ENCODE results near the gene CDC6.
"Not testable (repeated sequence)": the region's sequence is repeated elsewhere in the genome, so short reads cannot be mapped to it uniquely, and the experiment has no call there.

CDC6 gene

DNA sequence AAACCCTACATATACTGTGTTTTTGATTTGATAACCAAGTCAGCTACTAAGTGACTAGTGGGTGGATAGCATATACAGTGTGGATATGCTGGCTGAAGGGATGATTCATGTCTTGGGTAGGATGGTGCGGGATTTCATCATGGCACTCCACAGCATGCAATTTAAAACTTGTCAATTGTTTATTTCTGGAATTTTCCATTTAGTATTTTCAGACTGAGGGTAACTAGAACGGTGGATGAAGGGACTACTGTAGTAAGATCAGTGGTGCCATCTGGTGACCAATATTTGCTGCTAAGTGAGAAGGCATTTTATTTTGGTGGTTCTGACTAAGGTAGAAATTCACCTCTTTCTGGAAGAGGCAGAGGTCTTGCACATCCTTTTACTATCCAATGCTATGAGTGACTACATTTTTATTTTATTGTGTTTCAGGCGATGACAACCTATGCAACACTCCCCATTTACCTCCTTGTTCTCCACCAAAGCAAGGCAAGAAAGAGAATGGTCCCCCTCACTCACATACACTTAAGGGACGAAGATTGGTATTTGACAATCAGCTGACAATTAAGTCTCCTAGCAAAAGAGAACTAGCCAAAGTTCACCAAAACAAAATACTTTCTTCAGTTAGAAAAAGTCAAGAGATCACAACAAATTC lies 3.1 kb downstream of the CDC6 start:
- peak; percentile 61 for DNase-seq

DNA sequence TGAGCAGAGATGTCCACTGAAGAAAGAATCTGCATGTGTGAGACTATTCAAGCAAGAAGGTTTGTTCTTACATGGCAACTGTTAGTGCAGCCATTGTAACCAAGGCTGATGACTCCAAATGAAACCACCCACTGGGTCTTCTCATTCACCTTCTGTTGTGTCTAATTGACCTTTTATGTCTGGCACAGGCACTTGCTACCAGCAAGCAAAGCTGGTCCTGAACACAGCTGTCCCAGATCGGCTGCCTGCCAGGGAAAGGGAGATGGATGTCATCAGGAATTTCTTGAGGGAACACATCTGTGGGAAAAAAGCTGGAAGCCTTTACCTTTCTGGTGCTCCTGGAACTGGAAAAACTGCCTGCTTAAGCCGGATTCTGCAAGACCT lies 3.6 kb downstream of the CDC6 start:
- DNase-seq, result no peak

DNA sequence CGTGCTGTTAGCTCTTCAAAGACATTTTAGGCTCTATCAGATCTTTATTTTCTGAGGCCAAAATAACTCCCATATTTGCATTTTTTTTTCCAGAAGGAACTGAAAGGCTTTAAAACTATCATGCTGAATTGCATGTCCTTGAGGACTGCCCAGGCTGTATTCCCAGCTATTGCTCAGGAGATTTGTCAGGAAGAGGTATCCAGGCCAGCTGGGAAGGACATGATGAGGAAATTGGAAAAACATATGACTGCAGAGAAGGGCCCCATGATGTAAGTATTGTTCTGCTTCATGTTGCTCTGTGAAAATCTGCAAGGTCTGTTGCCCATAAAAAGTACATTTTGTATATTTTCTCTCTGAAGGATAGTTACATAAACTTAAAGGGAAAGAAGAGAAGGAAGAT lies 5.7 kb downstream of the CDC6 start:
- no peak for DNase-seq

DNA sequence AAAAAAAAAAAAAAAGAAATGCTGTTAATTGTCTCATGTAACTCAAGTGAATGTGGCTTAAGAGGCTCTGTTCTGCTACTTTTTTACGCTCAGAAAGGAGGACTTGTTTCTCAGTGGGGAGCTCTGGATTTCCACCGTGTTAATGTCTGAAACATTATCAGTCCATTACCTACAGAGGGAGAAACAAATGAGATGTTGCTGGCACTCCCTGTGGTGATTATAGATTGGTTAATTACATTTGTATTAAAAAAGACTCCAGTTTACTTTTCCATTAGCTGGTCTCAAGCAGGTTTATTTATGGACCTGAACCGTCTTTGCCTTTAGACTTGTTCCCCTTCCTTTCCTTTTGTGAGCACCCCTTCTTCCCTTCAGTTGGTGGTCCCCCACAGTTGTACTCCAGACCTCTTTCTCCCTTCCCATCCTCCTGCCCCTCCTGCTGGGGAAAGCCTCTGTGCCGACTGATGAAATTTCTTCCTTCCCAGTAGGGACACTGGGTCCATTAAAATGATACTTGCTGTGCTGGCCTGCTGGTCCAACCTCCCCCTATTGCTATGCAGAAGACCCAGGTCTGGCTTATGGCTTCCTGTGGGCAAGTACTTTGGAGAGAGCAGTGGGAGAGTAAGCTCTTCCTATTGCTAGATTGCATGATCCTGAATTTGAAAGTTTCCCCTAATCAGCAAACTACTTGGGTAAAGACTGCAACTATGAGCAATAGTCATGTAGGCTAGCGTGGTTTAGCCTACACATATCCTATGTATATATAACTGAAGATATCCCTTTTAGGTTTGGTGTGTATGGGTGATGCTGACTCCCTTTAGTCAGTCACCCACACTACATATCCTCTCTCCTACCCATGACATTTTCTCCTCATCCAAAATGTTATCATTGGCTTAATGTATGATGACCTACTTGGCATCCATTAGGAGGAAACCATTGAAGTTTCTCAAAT lies 8.1 kb downstream of the CDC6 start:
- peak; percentile 19 for DNase-seq

DNA sequence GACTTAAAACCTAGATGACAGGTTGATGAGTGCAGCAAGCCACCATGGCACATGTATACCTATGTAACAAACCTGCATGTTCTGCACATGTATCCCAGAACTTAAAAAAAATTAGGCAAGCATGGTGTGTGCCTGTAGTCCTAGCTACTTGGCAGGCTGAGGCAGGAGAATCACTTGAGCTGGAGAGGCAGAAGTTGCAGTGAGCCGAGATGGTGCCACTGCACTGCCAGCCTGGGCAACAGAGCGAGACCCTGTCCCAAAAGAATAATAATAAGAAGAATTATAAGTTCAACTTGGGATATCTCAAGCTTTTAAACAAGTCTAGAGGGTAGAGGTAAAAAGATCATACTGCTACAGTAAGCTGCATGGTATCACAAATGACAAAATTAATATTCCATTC lies 9.8 kb downstream of the CDC6 start:
- peak; percentile 25 for DNase-seq

DNA sequence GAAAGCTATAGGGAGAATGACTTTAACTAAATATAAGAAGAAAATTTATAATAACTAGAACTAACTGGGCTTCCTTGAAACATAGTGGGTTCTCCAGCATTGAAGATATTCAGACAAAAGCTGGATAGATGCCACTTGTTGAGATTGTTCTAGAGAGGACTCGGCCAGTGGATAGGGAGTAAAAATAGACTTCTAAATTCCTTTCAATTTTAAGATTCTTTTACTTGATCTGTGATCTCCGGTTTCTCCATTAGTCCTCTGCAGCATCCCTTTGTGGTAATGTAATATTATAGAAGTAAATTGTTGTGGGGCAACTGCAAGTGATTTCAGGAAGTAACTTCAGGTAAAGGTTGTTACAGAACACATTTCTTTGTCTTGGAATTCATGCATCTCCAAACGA lies 11.0 kb downstream of the CDC6 start:
- no peak for DNase-seq

DNA sequence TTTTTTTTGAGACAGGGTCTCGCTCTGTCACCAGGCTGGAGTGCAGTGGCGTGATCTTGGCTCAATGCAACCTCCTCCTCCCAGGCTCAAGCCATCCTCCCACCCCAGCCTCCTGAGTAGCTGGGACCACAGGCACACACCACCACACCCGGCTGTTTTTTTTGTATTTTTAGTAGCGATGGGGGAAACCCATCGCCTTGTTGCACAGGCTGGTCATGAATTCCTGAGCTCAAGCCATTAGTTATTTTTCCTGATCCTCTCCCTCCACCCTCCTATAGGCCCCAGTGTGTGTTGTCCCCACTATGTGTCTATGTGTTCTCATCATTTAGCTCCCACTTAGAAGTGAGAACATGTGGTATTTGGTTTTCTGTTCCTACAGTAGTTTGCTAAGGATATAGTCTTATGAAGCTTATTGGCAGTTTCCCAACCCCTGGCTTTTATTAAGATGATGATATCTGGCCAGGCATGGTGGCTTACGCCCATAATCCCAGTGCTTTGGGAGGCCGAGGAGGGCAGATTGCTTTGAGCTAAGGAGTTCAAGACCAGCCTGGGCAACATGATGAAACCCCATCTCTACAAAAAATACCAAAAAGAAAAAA lies 11.6 kb downstream of the CDC6 start:
- DNase-seq, result peak; percentile 24

DNA sequence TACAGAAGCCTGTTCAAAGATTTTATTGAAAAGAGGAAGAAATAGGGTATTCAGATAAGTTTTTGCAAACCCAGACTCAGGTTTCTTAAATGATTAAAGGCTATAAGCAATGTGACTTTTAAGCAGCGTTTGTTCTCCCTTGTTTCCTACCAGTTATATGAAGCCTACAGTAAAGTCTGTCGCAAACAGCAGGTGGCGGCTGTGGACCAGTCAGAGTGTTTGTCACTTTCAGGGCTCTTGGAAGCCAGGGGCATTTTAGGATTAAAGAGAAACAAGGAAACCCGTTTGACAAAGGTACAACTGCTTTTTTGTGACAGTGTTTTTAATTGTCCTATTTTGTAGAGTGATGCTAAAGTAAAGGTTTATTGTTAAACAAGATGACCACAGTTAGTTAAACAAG lies 13.6 kb downstream of the CDC6 start:
- peak; percentile 60 for DNase-seq

DNA sequence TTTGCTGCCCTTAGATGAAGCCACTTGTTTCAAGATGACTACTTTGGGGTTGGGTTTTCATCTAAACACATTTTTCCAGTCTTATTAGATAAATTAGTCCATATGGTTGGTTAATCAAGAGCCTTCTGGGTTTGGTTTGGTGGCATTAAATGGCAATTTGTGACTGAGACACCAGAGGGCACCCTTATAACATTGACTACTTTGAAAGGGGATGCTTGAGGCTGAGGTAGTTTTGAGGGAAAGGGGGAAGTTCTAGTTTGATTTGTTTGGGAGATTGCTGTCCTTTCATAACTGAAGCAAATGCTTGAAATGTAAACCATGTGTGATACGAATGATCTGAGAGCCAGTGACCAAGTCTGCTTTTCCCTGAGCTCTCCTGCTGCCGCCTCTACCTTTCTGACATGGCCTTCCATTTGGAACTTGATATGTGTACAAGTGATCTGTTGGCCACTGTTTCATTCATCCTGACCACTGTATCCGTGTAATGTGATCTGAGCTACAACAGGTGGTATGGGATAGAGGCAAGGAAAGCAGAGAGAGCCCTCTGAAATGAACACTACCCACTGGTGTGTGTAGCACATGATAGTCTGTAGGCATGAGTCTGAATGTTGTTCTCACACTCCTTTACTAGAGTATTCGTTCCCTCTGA lies 15.5 kb downstream of the CDC6 start:
- peak; percentile 70 for DNase-seq

DNA sequence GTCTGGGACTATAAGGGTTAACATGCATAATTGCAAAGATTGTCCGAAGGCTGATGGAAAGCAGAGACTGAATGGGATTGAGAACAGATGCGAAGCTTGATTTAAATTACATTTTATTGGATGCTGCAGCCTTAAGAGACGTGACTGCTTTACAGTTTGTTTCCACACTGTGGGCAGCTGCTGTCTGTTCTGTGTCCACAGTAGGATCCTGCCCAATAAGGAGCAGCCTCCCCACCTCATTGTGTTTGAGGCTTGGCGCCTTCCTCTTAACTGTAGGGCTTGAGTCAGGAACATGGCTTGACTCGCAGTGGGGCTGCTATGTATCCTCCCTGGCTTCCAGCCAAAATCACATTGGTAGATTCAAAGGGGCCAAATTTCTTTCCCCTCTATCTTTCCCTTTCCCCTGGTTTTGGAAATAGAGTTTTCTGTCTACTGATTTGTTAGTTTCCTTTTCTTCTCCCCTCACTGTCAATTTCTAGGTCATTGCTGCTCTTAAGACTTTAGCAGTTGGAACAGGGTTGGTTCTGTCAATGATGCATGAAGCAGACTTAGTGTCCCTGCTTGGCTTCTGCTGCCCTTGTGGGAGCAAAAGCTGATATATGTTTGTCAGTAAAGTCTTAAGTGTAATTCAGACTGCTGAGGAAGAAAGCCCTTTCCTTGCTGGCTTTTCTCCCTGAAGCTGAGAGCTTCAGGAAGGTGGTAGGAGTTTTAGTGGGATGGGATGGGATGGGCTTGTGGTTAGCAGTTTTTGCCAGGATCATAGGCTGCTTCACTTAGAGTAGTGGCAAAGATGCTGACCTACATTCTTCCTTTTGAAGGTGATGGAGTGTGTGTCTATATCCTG lies 16.3 kb downstream of the CDC6 start:
- DNase-seq, result no peak

DNA sequence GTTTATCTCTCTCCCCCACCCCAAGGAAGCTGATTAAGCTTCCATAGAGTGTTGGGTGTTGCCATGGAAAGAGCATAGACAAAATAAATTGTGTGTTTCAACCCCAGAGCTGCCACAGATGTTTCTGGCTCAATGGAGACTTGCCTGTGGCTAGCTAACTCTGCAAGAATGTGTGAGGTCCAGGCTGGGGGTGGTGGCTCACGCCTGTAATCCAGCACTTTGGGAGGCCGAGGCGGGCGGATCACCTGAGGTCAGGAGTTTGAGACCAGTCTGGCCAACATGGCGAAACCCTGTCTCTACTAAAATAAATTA lies 16.8 kb downstream of the CDC6 start:
- not testable (repeated sequence) for DNase-seq

DNA sequence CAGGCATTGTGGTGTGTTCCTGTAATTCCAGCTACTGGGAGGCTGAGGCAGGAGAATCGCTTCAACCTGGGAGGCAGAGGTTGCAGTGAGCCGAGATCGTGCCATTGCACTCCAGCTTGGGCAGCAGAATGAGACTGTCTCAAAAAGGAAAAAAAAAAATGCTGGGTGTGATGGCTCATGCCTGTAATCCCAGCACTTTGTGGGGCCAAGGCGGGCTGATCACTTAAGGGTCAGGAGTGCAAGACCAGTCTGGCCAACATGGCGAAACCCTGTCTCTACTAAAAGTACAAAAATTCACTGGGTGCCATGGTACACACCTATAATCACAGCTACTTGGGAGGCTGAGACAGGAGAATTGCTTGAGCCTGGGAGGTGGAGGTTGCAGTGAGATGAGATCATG lies 17.2 kb downstream of the CDC6 start:
- peak; percentile 49 for DNase-seq

DNA sequence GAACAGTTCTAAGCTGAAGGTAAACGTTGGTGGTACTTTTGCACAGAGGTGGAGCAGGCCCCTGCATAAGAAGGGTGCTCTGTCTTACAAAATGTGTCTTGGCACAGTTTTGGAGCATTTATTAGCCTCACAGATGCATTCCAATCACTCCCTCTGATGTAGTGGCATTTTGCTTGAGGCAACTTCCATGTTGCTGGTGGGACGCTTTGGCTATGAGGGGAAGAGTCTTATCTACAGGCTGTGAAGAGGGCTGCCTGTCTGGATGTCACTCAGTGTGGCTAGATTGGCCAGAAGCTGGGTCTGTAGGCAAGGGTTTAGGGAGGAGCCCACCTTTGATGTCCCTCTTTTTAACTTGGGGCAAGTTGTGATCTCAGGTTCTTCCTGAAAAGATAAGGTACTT lies 18.7 kb downstream of the CDC6 start:
- no peak for DNase-seq

DNA sequence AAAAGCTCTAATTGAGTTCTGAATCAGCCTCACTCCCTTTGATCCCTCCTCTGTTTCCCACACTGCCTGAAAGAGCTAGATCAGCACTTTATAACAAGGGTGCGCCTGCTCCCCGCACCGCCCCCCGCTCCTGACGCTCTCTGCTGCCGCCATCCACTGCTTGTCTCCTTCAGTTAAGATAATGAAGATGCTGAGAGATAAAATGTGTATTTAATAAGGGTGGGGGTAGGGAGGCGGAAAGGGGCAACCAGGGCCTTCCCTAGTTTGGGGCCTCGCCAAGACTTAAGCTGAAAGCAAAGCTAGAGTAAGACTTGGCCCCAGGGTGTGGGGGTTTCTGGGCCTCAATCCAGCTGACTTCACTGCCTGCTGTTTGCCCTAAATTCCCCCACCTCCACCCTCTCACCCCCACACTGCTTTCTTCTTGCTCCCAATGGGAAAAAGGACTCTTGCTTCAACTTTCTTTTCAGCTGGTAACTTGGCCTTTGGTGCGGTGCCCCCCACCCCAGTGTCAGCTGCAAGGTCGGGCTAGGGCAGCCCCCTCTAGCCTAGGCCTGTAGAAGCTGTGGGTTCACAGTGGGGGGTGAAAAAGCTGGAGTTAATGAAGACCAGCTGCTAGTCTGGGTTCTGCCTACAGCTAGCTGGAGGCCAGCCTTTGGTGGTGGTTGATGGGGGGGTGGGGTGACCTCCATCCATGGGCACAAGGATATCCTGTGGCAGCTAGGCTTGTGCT lies 19.5 kb downstream of the CDC6 start:
- DNase-seq, result no peak

DNA sequence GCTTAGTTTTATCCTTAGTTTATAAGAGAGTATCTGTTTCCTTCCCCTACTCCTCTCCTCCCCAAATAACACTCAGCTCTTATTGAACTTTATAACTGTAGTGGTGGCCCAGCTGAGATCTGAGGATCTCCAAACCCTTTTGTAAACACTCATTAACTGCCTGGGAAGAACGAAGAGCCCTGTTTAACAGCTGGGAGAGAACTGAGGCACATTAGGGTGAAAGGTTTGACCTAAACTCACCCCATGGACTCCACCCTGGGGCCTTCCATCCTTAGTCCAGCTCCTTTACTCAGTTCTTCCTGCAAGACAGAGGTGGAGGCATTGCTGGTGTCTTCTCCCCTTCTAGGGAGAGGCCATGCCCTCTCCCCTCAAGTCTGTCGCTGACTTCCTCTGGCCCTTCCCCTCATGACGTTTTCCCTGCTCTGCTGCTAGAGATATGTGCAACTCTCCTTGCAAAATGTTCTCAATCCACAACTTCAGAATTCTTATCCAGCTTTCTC lies 20.1 kb downstream of the CDC6 start:
- no peak for DNase-seq

DNA sequence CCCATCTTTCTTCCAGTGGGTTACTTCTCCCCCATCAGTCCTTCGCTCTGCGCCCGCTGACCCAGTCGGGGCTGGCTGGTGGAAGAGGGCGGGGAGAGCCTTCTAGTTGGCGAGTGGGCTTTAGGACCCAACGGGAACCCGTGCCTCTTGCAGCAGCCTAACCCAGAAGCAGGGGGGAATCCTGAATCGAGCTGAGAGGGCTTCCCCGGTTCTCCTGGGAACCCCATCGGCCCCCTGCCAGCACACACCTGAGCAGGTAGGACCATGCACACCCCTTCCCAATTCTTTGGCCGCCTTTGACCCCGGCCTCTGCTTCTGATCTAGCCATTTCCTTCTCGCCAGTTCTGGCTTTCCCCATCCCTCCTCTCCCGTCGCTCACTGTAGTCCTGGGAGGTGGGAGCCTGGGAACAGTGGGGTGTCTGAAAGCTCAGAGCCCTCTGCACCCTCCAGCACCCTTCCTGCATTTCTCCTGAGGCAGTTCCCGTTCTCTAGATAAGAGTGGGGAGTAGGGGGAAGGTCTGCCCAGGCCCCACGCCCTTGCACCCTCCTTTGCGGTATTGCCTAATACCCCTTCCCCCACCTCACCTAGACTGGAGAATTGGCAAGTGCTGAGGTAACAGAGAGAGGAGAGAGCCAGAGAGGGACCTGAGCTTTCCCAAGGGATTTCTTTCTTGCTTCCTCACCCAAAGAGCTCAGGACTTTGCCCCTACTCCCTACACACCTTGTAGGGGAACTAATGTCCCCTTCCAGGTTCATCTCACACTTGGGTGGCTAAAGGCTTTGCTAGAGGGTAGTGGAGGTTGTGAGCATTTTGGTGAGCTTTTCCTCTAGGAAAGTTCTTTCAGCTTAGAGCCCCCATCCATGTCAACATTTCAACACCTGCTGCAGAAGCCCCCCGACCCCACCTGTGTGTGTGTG lies 21.6 kb downstream of the CDC6 start, which contains the start of gene RARA:
Gene RARA, plus strand, starts transcription at position 150 of the 918 bp plus-strand sequence. CDS start 22,039 bp downstream, outside the sequence.
- no peak for DNase-seq

DNA sequence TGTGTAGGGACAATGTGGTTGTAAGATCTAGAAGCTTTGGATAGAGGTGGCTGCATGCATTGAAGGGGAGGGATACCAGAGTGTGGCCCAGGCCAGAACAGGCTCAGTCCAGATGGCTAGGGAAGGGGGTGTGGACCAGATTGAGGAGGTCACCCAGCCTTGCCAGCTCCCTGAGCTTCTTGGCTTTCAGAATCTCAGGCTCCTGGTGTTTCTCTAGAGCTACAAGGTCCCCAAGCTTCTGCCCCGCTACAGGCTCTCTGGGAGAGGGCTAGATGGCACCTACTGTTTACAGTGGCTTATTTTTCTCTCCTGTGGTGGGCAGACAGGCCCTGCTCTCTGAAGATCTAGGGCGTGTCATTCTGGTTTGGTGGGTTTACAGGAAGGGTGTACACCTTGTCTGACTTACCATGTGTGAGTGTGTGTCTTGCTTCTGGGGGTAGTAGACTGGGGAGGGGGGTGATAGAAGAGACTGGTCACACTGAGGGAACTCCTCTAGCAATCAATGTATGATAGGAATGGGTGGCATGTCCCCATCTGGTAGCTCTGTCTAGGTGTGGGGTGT lies 22.4 kb downstream of the CDC6 start:
- no peak for DNase-seq

DNA sequence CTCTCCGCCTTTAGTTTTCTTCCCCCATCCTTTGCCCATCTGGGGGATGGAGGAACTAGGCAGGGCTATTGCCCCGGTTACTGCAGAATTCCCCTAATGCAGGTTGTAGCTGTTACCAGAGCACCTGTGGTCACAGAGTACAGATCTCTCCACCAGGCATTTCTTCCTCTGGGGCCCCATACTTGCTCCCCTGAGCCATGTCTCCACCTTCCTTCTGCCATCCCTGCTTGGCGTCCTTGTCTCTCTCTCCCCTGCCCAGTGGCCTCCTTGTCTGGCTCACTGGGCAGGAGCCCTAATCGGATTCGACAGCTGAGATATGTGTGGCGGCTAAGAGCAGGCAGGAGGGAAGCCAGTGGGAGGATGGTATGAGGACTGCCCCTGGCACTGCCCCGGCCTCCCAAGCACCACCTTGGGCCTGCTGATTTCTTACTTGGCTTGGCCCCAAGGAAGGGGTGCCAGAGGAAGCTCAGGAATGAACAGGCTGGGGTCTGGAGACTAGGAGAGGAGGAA lies 23.3 kb downstream of the CDC6 start:
- no peak for DNase-seq

DNA sequence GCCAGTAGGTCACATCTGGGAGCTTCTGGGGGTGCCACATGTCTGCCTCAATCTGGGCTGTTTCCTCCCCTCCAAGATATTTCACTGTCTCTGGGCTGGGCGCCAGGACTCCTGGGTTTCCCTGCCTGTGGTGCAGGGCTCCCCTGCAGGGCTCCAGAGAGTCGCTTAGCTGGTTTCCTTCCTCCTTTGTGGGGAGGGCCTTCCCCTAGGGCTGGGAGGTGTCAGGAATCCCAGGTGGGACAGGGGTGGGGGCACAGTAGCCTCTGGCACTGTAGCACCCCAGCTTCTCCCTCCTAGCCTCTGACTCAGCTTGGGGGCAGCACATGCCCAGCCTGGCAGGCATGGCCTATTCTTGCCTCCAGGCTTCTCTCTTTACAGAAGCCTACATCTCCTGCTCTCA lies 23.9 kb downstream of the CDC6 start:
- no peak for DNase-seq
